IMR-90 (cell line): ENCODE data around the gene TMEM140. TPM values are rescaled to one million over a fixed set of nuclear protein-coding genes. Genes with fewer than 3 reads are reported as not detected.
A peak's percentile ranks its signal among the peaks of the same experiment; 100 is the strongest.

Experiments used
- ATAC-seq: fragments of 200-7000 bp; cut with Tn5 transposase; 2 replicates; pipeline ENCODE4 v1.9.1; 2020; ENCODE audit warnings: low read depth, mild to moderate bottlenecking, moderate library complexity
- BruUV-seq: library from RNA; stranded (reverse); fragments of 400-500 nt; replicated peaks from 2 replicates; lab custom pipeline; 2021; lab: Mats Ljungman, UMichigan
- CTCF ChIA-PET: fragments of 300-600 bp; formaldehyde crosslinking; extraction: SDS; loops from one replicate; lab custom pipeline; 2021; ENCODE audit warnings: antibody characterized with exemption; lab: Yijun Ruan, JAX
- POLR2A ChIA-PET: fragments of 300-600 bp; sonication (Branson Sonifier 250); formaldehyde crosslinking; loops from one replicate; lab custom pipeline; 2022; ENCODE audit warnings: antibody characterized with exemption; ENCODE audit not compliant: unreplicated experiment; lab: Charles Lee
- DNase-seq: peaks from one replicate; pipeline ENCODE4 v3.0.0; 2013
- H2AFZ ChIP-seq: replicated peaks from 2 replicates; pipeline ENCODE3; 2013; ENCODE audit warnings: low read length, mild to moderate bottlenecking; ENCODE audit not compliant: poor library complexity
- H2AK5ac ChIP-seq: 2 replicates; pipeline ENCODE4 v1.6.1; 2013; ENCODE audit warnings: low read depth, low read length, inconsistent platforms
- H2AK9ac ChIP-seq: replicated peaks from 2 replicates; pipeline ENCODE3; 2013; ENCODE audit warnings: mild to moderate bottlenecking, low read depth, low read length, moderate library complexity; ENCODE audit not compliant: poor library complexity
- H2BK120ac ChIP-seq: 2 replicates; pipeline ENCODE4 v1.6.1; 2013; ENCODE audit warnings: low read depth, low read length, inconsistent platforms
- H2BK15ac ChIP-seq: 3 replicates; pipeline ENCODE4 v1.6.1; 2013; ENCODE audit warnings: low read depth, low read length, inconsistent platforms
- H2BK20ac ChIP-seq: 2 replicates; pipeline ENCODE4 v1.6.1; 2013; ENCODE audit warnings: low read depth, mild to moderate bottlenecking, inconsistent platforms, low read length, moderate library complexity
- H2BK5ac ChIP-seq: 2 replicates; pipeline ENCODE4 v1.6.1; 2013; ENCODE audit warnings: mild to moderate bottlenecking, low read depth, low read length, inconsistent platforms; ENCODE audit not compliant: poor library complexity, severe bottlenecking
- H3K14ac ChIP-seq: replicated peaks from 2 replicates; pipeline ENCODE4 v1.6.1; 2013; ENCODE audit warnings: low read depth, low read length, inconsistent platforms
- H3K18ac ChIP-seq: 2 replicates; pipeline ENCODE4 v1.6.1; 2013; ENCODE audit warnings: low read depth, low read length, control low read depth
- H3K23ac ChIP-seq: 2 replicates; pipeline ENCODE4 v1.6.1; 2013; ENCODE audit warnings: low read depth, low read length, inconsistent platforms
- H3K27ac ChIP-seq: 2 replicates; pipeline ENCODE4 v1.5.1; 2013; ENCODE audit warnings: mild to moderate bottlenecking, control low read depth, low read length; ENCODE audit not compliant: insufficient read depth
- H3K27me3 ChIP-seq: 2 replicates; pipeline ENCODE4 v1.6.1; 2013; ENCODE audit warnings: low read length; ENCODE audit not compliant: control insufficient read depth, insufficient read depth
- H3K36me3 ChIP-seq: 2 replicates; pipeline ENCODE4 v1.6.1; 2013; ENCODE audit warnings: low read length, mixed read lengths; ENCODE audit not compliant: control insufficient read depth, insufficient read depth
- H3K4ac ChIP-seq: 2 replicates; pipeline ENCODE4 v1.6.1; 2013; ENCODE audit warnings: low read depth, low read length, inconsistent platforms
- H3K4me1 ChIP-seq: 2 replicates; pipeline ENCODE4 v1.6.1; 2013; ENCODE audit warnings: low read length, mixed read lengths; ENCODE audit not compliant: control insufficient read depth, insufficient read depth
- H3K4me2 ChIP-seq: 2 replicates; pipeline ENCODE4 v1.6.1; 2013; ENCODE audit warnings: low read depth, mild to moderate bottlenecking, control low read depth, low read length, moderate library complexity
- H3K4me3 ChIP-seq: 2 replicates; pipeline ENCODE4 v1.5.1; 2013; ENCODE audit warnings: low read depth, mild to moderate bottlenecking, control low read depth, low read length, moderate library complexity; ENCODE audit not compliant: insufficient read depth
- H3K56ac ChIP-seq: 2 replicates; pipeline ENCODE4 v1.6.1; 2013; ENCODE audit warnings: low read length, inconsistent platforms; ENCODE audit not compliant: insufficient read depth; ENCODE audit errors: extremely low read depth
- H3K79me1 ChIP-seq, 2 experiments: 2 replicates each; pipeline ENCODE4 v1.6.1; 2013; ENCODE audit warnings: low read length in 2 of 2, inconsistent platforms in 1 of 2, low read depth in 1 of 2
- H3K9ac ChIP-seq: 2 replicates; pipeline ENCODE4 v1.6.1; 2013; ENCODE audit warnings: low read depth, low read length, control low read depth
- H3K9me1 ChIP-seq: 2 replicates; pipeline ENCODE4 v1.6.1; 2013; ENCODE audit warnings: low read length, inconsistent platforms; ENCODE audit not compliant: insufficient read depth
- H3K9me3 ChIP-seq: 2 replicates; pipeline ENCODE4 v1.6.1; 2013; ENCODE audit warnings: low read length; ENCODE audit not compliant: control insufficient read depth, insufficient read depth
- H4K20me1 ChIP-seq: 2 replicates; pipeline ENCODE4 v1.6.1; 2013; ENCODE audit warnings: low read length, inconsistent platforms; ENCODE audit not compliant: insufficient read depth
- H4K5ac ChIP-seq: 2 replicates; pipeline ENCODE4 v1.6.1; 2013; ENCODE audit warnings: mild to moderate bottlenecking, low read depth, low read length, control low read depth
- H4K8ac ChIP-seq, 2 experiments: 2 replicates each; pipeline ENCODE4 v1.6.1; 2013; ENCODE audit warnings: low read depth in 2 of 2, low read length in 2 of 2, control low read depth in 1 of 2, inconsistent platforms in 1 of 2
- H4K91ac ChIP-seq: 2 replicates; pipeline ENCODE4 v1.6.1; 2013; ENCODE audit warnings: low read depth, low read length, inconsistent platforms; ENCODE audit not compliant: insufficient read depth
- CTCF ChIP-seq: conservative IDR thresholded peaks from 2 replicates; pipeline ENCODE4 v1.5.1; 2012; ENCODE audit warnings: mild to moderate bottlenecking, low read depth, low read length, improper control_type of control experiment
- ELK1 ChIP-seq: fragments of 150-350 bp; IDR thresholded peaks from 2 replicates; pipeline ENCODE4 v1.6.1; 2016; ENCODE audit warnings: low read depth, mild to moderate bottlenecking, low read length, moderate library complexity, borderline replicate concordance
- RCOR1 ChIP-seq: IDR thresholded peaks from 2 replicates; pipeline ENCODE4 v1.6.1; 2012; ENCODE audit warnings: mild to moderate bottlenecking, low read length, improper control_type of control experiment; ENCODE audit not compliant: insufficient replicate concordance
- RFX5 ChIP-seq: IDR thresholded peaks from 2 replicates; pipeline ENCODE4 v1.8.0; 2012; ENCODE audit warnings: low read depth, mild to moderate bottlenecking, low read length, moderate library complexity
- USF2 ChIP-seq: fragments of 150-350 bp; IDR thresholded peaks from 2 replicates; pipeline ENCODE4 v1.6.1; 2017; ENCODE audit warnings: mild to moderate bottlenecking, antibody characterized with exemption, low read length, low read depth
- WGBS, 2 experiments: methylation state at CpG; one replicate each; pipeline versions ENCODE4 v1.1.5 to v1.1.7; 2013; ENCODE audit warnings: missing lambda C conversion rate in 2 of 2; ENCODE audit not compliant: insufficient read length in 1 of 2; ENCODE audit errors: extremely low coverage in 2 of 2; 5-methylcytosine and 5-hydroxymethylcytosine counted together
- dilution Hi-C: fragments of 300-500 bp; cut with HindIII; formaldehyde crosslinking; loops from one replicate; pipeline ENCODE4 v1.14.3; 2018; ENCODE audit warnings: low sequenced_read_pairs; ENCODE audit not compliant: unreplicated experiment
- in situ Hi-C: fragments of 300-500 bp; cut with MboI; formaldehyde crosslinking; loops from 3 replicates; pipeline ENCODE4 v1.14.3; 2019; ENCODE audit warnings: low sequenced_read_pairs, inconsistent platforms, mixed read lengths
- intact Hi-C: fragments of 100-400 bp; cut with micrococcal nuclease; formaldehyde crosslinking; loops from 2 replicates; pipeline ENCODE4 v1.10.0; 2022
- polyA plus RNA-seq, 3 experiments: library from polyadenylated mRNA; depleted of rRNA; stranded (reverse); fragments of >200 nt; gene quantifications; 2 replicates each; pipeline ENCODE4 v1.2.3, GENCODE V29; 2012; ENCODE audit warnings: low replicate concordance in 1 of 3
- total RNA-seq: library from RNA; depleted of rRNA; stranded (reverse); fragments of >200 nt; gene quantifications from 2 replicates; pipeline ENCODE4 v1.2.3, GENCODE V29; 2012

The TMEM140 gene
- total and polyA plus RNA-seq, 2 of the 4 experiments (the other 2 are of a cell fraction): 0.24 to 0.72 TPM

GRCh38 chr7:135147341-135147898 is 452 bp upstream of the TMEM140 start:
- POLR2A ChIA-PET: interaction anchor here (1.2 kb wide), 1 partner anchor 161 kb away, joined by 3 read pairs; the partner anchor contains the start of gene AGBL3
- intact Hi-C loops: no loop called here

More at GRCh38 chr7:135147341-135147898, 452 bp upstream of the TMEM140 start:
- peak overlapping the region; percentile 94; the same call in 1 of the 2 replicates for H3K23ac ChIP-seq
- H3K18ac ChIP-seq: peak overlapping the region; percentile 78
- H3K4me2 ChIP-seq: peak overlapping the region; percentile 92
- peak overlapping the region; percentile 8 to 93; a peak in 3 of 4 replicates for H4K8ac ChIP-seq
- no peak overlapping the region; the same call in 2 of the 3 replicates for H2BK15ac ChIP-seq
- TF ChIP-seq RCOR1 (no peak), ELK1 (no peak), RFX5 (no peak), USF2 (peak; percentile 43; the same call in 1 of the 2 replicates), CTCF (no peak)
- H3K9me3 ChIP-seq: no peaks in the 10 kb centered on the region
- H3K27ac ChIP-seq: peak overlapping the region; percentile 88
- no TSS peak for BruUV-seq
- peak overlapping the region; percentile 46; the same call in 1 of the 2 replicates for H3K56ac ChIP-seq
- peak overlapping the region; percentile 89 for H2BK120ac ChIP-seq
- peak overlapping the region; percentile 49; the same call in 1 of the 2 replicates for H3K14ac ChIP-seq
- dilution Hi-C loops: no loop called here
- peak overlapping the region; percentile 48 for H4K91ac ChIP-seq
- peak overlapping the region; percentile 45 for H2AK9ac ChIP-seq
- peak overlapping the region; percentile 38 for H3K4me3 ChIP-seq
- no peaks in the 10 kb centered on the region for H4K20me1 ChIP-seq
- H3K27me3 ChIP-seq: no peaks in the 10 kb centered on the region
- CTCF ChIA-PET: interaction anchor here (1.0 kb wide), 1 partner anchor 14 kb away, joined by 3 read pairs; no protein-coding TSS in a partner anchor
- no peaks in the 10 kb centered on the region for H3K36me3 ChIP-seq
- peaks cover 4% of the 10 kb centered on the region; the same call in 1 of the 2 replicates for H3K4me1 ChIP-seq
- in situ Hi-C loops: no loop called here
- H2BK20ac ChIP-seq: peak overlapping the region; percentile 88
- H2AFZ ChIP-seq: peak overlapping the region; percentile 91
- DNase-seq (peak; percentile 37), ATAC-seq (peak; percentile 64)
- peak overlapping the region; percentile 74 for H2BK5ac ChIP-seq
- H3K79me1 ChIP-seq: no peaks in the 10 kb centered on the region; a peak in 1 of 4 replicates
- peak overlapping the region; percentile 81 for H3K9ac ChIP-seq
- peaks cover 7% of the 10 kb centered on the region for H3K9me1 ChIP-seq
- peak overlapping the region; percentile 86; the same call in 1 of the 2 replicates for H3K4ac ChIP-seq
- peak overlapping the region; percentile 88 for H4K5ac ChIP-seq
- 67% methylated on average over 1 of the region's 6 CpGs; no CpG with 5 or more reads in 1 of the 2 experiments for WGBS, 2 experiments
- H2AK5ac ChIP-seq: no peak overlapping the region
